K562 (cell line): ENCODE data around the gene DNPEP.

ENCODE experiments used
- BCL6 ChIP-seq: fragments of 250-450 bp; sonication (Bioruptor Pico); IDR thresholded peaks from 2 replicates; pipeline ENCODE4 v1.4.0; 2020
- HMGXB4 ChIP-seq: sonication (generic); formaldehyde crosslinking; IDR thresholded peaks from 2 replicates; pipeline ENCODE4 v1.8.1; 2023; ENCODE audit warnings: mild to moderate bottlenecking, missing genetic modification reagents
- IRF2 ChIP-seq: sonication (generic); formaldehyde crosslinking; IDR thresholded peaks from 2 replicates; pipeline ENCODE4 v1.8.1; 2022; ENCODE audit warnings: mild to moderate bottlenecking, missing genetic modification reagents
- RFX7 ChIP-seq: fragments of 250-450 bp; sonication (Bioruptor Pico); IDR thresholded peaks from 2 replicates; pipeline ENCODE4 v1.5.1; 2021; ENCODE audit warnings: mild to moderate bottlenecking
- SIN3A ChIP-seq, 2 experiments: fragments of 150-350 bp in 1 of 2; IDR thresholded peaks; 2 replicates each; pipeline ENCODE4 v1.6.1; 2011 to 2016; ENCODE audit warnings: borderline replicate concordance in 2 of 2, low read depth in 2 of 2, low read length in 2 of 2, mild to moderate bottlenecking in 2 of 2, moderate library complexity in 2 of 2; ENCODE audit not compliant: control insufficient read depth in 1 of 2
- TCF7 ChIP-seq: sonication (generic); IDR thresholded peaks from 2 replicates; pipeline ENCODE4 v1.6.1; 2016; ENCODE audit warnings: antibody characterized with exemption, borderline replicate concordance
- WHSC1 ChIP-seq: IDR thresholded peaks from one replicate; pipeline ENCODE4 v1.6.1; 2012; ENCODE audit warnings: low read length, control low read depth, inconsistent platforms
- ZNF280A ChIP-seq: fragments of 450-650 bp; IDR thresholded peaks from 2 replicates; pipeline ENCODE4 v1.6.1; 2018; ENCODE audit warnings: mild to moderate bottlenecking, low read depth; ENCODE audit not compliant: partially characterized antibody
- TF ChIP-seq, protein P1 (sequence below): fragments of 450-650 bp; conservative IDR thresholded peaks from 2 replicates; pipeline ENCODE4 v1.6.1; 2016; ENCODE audit warnings: missing genetic modification characterization, low read depth, mild to moderate bottlenecking, control low read depth, missing compliant biosample characterization
- TF ChIP-seq, protein P2 (sequence below), 2 experiments: fragments of 450-650 bp in 1 of 2; sonication (generic) in 1 of 2; formaldehyde crosslinking in 1 of 2; IDR thresholded peaks; 2 replicates each; pipeline versions ENCODE4 v1.7.1 to v1.9.0; 2016 to 2022; ENCODE audit warnings: inconsistent platforms in 1 of 2, mild to moderate bottlenecking in 1 of 2, missing genetic modification reagents in 1 of 2

GRCh38 chr2:219434468-219434717 is 46.7 kb upstream of the DNPEP start:
- TF ChIP-seq TCF7 (no peak), IRF2 (no peak), SIN3A (IDR thresholded peaks at IDR 0.05; ENCODE audit: borderline replicate concordance in 2 of 2, control insufficient read depth in 1 of 2, low read depth in 2 of 2, low read length in 2 of 2) (no peak), HMGXB4 (CRISPR knock-in tag) (no peak), WHSC1 (no peak), ZNF280A (no peak), RFX7 (CRISPR knock-in tag) (no peak), BCL6 (CRISPR knock-in tag) (no peak)
- TF ChIP-seq, protein P1, sequence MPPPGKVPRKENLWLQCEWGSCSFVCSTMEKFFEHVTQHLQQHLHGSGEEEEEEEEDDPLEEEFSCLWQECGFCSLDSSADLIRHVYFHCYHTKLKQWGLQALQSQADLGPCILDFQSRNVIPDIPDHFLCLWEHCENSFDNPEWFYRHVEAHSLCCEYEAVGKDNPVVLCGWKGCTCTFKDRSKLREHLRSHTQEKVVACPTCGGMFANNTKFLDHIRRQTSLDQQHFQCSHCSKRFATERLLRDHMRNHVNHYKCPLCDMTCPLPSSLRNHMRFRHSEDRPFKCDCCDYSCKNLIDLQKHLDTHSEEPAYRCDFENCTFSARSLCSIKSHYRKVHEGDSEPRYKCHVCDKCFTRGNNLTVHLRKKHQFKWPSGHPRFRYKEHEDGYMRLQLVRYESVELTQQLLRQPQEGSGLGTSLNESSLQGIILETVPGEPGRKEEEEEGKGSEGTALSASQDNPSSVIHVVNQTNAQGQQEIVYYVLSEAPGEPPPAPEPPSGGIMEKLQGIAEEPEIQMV (tag): no peak
- TF ChIP-seq, protein P2, sequence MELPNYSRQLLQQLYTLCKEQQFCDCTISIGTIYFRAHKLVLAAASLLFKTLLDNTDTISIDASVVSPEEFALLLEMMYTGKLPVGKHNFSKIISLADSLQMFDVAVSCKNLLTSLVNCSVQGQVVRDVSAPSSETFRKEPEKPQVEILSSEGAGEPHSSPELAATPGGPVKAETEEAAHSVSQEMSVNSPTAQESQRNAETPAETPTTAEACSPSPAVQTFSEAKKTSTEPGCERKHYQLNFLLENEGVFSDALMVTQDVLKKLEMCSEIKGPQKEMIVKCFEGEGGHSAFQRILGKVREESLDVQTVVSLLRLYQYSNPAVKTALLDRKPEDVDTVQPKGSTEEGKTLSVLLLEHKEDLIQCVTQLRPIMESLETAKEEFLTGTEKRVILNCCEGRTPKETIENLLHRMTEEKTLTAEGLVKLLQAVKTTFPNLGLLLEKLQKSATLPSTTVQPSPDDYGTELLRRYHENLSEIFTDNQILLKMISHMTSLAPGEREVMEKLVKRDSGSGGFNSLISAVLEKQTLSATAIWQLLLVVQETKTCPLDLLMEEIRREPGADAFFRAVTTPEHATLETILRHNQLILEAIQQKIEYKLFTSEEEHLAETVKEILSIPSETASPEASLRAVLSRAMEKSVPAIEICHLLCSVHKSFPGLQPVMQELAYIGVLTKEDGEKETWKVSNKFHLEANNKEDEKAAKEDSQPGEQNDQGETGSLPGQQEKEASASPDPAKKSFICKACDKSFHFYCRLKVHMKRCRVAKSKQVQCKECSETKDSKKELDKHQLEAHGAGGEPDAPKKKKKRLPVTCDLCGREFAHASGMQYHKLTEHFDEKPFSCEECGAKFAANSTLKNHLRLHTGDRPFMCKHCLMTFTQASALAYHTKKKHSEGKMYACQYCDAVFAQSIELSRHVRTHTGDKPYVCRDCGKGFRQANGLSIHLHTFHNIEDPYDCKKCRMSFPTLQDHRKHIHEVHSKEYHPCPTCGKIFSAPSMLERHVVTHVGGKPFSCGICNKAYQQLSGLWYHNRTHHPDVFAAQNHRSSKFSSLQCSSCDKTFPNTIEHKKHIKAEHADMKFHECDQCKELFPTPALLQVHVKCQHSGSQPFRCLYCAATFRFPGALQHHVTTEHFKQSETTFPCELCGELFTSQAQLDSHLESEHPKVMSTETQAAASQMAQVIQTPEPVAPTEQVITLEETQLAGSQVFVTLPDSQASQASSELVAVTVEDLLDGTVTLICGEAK (IDR thresholded peaks at IDR 0.05): no peak
- TF ChIP-seq, protein P2 (CRISPR knock-in tag; IDR thresholded peaks at IDR 0.05): no peak
